D721Med (cell line): Measurements from ENCODE around the gene NLK.

ENCODE experiments used
- DNase-seq: peaks from one replicate; pipeline ENCODE4 v3.0.0; 2011; ENCODE audit warnings: low spot score; ENCODE audit not compliant: insufficient read length
- FAIRE-seq: peaks from 2 replicates; lab custom pipeline; 2011; peaks lifted over from hg19 to GRCh38; lab: Jason Lieb, UNC
- TF ChIP-seq, protein P1 (sequence below): IDR thresholded peaks from 2 replicates; pipeline ENCODE4 v1.5.1; 2012; ENCODE audit warnings: mild to moderate bottlenecking, control low read depth; ENCODE audit not compliant: insufficient read depth; ENCODE audit errors: missing control alignments

Gene NLK

DNA sequence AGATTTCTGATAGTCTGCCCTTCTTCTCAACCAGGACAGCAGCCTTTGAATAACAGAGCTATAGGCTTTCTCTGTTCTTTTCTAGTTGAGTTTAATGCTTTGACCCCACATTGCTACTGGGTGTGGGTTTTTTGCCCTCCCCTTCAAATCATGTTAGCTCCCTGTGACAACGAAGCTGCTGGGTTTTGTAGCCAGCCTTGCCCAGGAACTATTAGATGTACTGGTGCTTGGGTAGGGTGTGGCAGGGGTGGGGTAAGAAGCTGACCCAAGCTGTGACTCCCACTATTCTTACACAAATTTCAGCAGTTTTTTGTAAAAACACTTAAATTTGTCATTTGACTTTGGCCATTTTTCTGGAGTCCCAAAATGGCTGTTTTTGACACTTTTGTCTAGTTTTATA, 69.7 kb downstream of the NLK start:
- no peak for DNase-seq
- no peak for FAIRE-seq
- TF ChIP-seq, protein P1, sequence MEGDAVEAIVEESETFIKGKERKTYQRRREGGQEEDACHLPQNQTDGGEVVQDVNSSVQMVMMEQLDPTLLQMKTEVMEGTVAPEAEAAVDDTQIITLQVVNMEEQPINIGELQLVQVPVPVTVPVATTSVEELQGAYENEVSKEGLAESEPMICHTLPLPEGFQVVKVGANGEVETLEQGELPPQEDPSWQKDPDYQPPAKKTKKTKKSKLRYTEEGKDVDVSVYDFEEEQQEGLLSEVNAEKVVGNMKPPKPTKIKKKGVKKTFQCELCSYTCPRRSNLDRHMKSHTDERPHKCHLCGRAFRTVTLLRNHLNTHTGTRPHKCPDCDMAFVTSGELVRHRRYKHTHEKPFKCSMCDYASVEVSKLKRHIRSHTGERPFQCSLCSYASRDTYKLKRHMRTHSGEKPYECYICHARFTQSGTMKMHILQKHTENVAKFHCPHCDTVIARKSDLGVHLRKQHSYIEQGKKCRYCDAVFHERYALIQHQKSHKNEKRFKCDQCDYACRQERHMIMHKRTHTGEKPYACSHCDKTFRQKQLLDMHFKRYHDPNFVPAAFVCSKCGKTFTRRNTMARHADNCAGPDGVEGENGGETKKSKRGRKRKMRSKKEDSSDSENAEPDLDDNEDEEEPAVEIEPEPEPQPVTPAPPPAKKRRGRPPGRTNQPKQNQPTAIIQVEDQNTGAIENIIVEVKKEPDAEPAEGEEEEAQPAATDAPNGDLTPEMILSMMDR: no peak

DNA sequence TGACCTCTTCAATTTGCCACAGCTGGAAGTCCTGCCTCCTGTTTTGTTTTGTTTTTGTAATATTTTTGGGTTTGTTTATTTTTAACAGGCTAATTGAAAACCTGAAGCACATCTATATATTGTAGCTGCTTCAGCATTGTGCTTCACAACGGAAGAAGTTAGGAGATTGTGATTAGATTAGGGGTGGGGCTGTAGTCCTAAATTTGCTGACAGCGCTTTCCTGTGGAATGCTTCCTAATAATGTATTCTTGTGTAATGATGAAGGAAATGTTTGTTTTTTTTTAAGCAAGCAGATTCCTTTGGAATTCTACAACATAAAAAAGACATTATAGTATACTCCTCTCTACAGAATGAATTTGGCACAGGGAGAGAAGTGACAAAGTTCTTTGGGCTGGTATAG, 70.1 kb downstream of the NLK start:
- FAIRE-seq (no peak), DNase-seq (no peak)
- TF ChIP-seq, protein P1: no peak

DNA sequence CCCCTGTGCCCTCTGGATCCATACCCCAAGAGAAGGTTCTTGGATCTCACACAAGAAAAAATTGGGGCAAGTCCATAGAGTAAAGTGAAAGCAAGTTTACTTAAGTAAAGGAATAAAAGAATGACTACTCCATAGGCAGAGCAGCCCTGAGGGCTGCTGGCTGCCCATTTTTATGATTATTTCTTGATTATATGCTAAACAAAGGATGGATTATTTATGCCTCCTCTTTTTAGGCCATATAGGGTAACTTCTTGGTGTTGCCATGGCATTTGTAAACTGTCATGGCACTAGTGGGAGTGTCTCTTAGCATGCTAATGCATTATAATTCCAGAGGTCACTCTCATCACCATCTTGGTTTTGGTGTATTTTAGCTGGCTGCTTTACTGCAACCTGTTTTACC, 70.8 kb downstream of the NLK start:
- DNase-seq (no peak), FAIRE-seq (no peak)
- TF ChIP-seq, protein P1: no peak

DNA sequence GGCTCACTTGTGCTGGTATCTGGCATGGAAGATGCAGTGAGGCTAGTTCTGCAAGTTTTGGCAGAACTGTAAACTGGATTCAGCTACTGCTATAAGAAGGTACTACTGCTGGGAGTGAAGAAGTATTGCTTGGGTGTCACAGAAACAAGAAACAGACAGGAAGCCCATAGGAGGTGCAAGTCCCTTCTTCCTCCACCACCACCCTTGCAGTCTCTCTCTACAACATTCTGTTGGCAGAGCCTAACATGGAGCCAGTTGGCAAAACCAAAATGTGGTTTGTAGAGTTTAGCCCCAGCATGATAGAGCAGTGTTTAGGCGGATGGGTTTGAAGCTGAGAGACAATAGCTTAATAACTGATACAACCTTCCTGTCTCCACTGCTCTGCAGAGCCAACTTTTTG, 72.6 kb downstream of the NLK start:
- DNase-seq: no peak
- TF ChIP-seq, protein P1: no peak
- no peak for FAIRE-seq

DNA sequence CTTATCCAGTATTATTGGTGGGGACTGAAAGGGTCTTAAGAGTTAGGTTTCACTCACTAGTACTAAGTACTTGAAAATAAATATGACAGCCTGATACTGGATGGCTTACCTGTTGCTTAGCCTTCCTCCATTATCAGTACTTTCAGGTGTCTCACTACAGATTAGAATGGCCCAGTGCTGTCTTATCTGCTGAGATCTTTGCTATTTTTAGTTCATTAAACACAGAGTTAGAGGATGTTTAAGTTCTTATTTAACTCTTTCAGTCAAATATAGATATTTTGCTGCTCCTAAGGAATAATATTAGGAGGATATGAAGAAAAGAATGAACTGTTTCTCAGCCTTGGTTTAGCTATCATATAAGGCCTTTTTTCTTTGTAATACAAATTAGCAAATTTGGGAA, 74.8 kb downstream of the NLK start:
- FAIRE-seq (no peak), DNase-seq (no peak)
- TF ChIP-seq, protein P1: no peak

DNA sequence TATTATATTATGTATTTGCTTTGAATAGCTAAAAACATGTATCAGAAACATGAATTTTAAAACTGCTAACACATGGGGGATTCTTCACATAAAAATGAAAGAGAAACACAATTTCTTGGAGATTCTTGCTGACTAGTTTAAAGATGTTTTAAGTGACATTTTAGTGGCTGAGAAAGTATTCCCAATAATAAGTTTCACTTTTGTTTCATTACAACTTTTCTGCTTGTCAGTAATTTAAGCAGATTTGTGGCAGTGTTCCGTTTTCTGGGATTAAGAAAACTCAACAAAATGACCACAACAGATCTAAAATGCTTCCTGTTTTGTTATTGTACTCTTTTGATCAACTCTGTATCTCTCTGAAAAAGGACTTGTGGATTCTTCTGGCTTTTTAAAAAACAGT, 75.9 kb downstream of the NLK start:
- FAIRE-seq: no peak
- TF ChIP-seq, protein P1: no peak
- DNase-seq: no peak

DNA sequence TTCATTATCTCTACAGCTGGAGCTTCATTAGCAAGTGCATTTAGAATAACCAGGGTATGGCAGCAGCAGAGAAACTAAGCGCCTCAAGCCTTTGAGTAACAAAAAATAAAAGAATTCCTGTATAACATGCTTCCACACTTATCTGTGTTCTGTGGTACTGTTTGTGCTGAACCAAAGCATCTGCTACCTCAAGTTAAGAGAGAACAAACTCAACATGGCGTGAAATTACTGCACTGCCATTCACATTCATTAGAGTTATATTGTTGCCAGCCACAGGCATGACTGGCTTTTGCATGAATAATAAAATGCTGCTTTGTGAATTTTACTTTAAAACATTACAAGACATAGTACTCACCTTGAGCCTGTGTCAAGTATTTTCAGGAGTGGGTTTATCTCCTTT, 76.6 kb downstream of the NLK start:
- FAIRE-seq: no peak
- no peak for DNase-seq
- TF ChIP-seq, protein P1: no peak
